HG03354 (cell line): ENCODE data around the gene TRIM67.

ENCODE experiments used
- ATAC-seq: cut with Tn5 transposase; IDR thresholded peaks from one replicate; pipeline ENCODE4 v1.9.1; 2021; ENCODE audit warnings: mild to moderate bottlenecking; ENCODE audit not compliant: unreplicated experiment, poor library complexity, severe bottlenecking

TRIM67 gene

DNA sequence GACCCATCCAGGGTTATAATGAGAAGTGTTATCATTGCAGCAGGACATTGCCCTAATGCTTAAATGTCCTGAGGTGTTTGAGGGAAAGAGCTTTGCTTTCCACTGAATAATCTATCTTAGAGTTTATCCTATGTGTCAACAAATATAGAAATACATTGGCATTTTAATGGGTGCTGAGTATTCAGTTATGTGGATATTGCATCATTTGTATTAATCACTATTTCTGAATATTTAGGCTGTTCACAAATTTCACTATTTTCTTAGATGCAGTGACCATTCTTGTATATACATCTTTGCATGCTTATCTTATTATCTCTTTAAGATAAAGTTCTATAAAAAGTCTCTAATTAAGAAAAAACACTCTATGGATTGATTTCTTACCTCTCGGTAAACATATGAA, 18.2 kb downstream of the TRIM67 start:
- ATAC-seq = no peak

DNA sequence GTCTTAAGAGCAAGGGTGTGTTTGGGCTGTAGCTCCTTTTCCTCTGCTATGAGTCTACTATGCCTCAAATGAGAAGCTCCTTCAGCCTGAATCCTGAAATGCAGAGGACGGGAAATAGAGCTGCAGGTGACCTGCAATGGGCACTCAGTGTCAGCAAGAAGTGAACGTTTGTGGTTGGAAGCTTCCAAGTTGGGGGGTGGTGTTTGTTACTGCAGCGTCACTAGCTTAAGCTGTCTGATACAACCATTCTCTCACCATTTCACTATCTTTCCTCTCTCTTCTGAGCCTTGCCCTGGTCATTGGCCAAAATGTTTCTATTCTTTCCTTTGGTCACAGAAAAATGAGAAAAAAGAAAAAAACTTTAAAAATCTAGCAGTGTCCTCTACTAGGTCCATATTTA, 19.4 kb downstream of the TRIM67 start:
- no peak for ATAC-seq

DNA sequence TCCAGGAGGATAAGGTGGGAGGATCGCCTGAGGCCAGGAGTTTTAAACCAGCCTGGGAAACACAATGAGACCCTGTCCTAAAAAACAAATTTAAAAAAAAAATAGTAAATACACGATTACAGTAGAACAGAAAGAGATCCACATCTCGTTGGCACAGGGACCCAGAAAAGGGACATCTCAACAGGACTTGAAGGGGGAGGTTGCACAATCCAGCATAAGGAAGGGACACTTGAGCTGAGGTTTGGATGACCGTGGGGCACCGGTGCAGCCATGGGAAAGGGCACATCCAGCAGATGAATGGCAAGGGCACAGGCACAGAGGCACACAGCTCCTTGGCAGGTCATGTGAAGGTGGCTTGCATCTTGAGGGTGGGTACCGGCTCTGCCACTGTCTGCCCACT, 20.5 kb downstream of the TRIM67 start:
- ATAC-seq = no peak

DNA sequence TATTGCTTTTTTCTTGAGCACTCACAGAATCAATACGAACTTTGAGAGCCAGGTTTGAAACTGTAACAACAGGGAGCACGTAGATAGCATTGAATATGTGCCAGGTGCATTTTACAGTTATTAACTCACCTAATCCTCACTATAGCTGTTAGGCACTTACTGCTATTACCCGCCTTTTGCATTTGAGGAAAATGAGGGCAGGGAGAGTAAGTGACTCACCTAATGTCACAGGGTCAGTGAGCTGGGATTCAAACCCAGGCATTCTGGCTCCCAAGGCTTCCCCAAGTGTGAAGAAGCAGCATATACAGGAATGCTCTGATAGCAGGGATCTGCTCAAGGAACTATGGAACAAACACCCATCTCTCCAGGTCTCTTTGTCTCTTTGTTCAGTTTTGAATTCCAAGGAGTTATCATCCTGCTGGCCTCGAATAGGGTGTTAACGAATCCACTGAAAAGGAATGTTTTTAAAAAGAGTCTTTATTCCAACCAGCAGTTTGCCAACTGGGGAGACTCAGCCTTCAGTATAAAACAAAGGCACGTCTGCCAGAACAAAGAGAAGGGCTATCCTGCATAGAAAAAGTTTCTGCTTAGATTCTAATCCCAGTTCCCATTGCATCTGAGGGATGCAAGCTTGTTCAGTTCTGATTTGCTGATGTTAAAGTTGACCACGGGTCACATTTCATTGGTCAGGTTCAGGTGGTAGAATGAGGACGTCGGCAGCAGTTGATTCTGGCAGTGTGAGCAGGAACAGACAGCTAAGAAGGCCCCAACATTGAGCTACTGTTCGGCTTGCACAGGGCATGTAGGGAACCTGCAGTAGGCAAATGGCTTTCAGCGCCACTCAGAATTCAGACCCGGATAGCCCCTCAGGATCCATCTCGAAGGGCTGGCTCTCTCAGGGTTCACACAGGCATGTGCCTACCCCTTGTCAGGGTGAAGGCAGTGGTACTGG, 22.1 kb downstream of the TRIM67 start:
- no peak for ATAC-seq

DNA sequence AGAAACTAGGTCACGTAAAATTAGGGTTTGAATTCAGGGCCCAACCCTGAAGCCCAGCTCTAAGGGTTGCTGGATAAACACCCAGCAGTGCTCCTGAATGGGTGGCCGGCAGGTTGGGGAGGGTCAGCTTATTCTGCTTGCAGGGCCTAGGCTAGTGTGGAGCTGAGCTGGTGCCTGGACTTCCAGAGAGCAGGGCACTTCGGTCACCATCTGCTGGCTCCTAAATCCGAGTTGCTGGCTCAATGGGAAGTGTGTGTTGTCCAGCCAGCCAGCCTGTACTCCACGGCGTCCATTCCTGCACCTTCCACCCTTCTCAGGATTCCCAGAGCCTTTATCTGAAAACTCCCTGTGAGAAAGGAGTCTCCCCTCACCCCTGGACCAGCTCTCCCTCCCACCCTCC, 23.0 kb downstream of the TRIM67 start:
- no peak for ATAC-seq

- no peak for ATAC-seq
Measured at GRCh38 chr1:231185391-231185790, 23.5 kb downstream of the TRIM67 start.

- no peak for ATAC-seq
Measured at GRCh38 chr1:231186356-231187115, 24.7 kb downstream of the TRIM67 start.

DNA sequence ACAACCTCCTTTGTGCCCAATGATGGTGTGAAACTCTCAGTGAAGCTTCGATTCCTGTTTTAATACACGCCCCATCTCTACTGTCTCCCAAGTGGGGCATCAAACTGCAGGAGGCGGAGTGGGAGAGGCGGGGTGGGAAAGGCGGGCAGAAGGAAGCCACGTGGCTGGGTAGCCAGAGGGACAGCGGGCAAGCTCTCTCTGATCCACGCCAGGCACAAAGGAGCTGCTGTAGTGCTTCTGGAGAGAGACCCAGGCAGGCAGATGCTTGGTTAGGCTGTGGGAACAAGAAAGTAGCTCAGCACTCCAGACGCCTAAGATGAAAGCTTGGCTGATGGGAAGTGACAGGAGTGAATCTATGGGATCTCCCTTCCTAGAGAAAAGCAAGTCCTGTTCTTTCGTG, 25.7 kb downstream of the TRIM67 start:
- ATAC-seq = no peak

- no peak for ATAC-seq
Measured at GRCh38 chr1:231188072-231188471, 26.2 kb downstream of the TRIM67 start.

DNA sequence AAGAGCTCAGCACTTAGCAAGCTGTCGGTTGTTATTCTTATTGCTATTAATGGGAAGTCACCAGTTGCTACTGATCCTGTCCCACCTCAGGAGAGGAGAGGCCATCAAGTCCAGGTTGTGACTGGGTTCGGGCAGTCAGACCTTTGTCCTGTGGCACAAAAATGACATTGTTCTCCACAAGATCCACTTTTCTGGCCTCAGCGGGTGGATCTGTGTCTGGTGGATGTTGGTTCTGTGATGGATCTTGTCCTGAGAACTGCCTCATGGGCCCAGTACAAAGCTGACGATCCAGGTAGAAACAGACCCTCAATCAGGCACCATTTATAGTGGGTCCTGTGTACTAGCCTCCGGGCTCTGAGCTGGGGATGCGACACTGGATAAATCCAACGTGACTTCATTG, 26.9 kb downstream of the TRIM67 start:
- no peak for ATAC-seq

DNA sequence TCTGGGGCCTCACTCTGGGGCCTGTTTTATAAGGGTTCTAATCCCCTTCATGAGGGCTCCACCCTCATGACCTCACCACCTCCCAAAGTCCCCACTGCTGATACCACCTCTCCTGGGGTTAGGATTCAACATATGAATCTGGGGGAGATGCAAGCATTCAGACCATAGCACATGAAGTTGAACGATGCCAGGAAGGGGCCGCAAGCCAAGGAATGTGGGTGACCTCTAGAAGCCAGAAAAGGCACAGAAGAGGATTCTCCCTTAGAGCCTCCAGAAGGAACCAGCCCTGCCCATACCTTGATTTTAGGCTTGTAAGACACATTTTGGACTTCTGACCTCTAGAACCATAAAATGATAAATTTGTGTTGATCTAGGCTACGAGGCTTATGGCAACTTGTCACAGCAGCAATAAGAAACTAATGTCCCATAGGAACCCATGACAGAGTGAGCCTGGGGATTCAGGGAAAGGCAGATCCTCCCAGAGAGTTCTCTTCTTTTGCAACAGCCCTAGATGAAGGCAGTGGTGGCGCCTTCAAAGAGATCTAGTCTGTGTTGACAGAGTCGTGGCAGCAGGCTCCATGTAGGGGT, 27.9 kb downstream of the TRIM67 start:
- ATAC-seq = no peak

DNA sequence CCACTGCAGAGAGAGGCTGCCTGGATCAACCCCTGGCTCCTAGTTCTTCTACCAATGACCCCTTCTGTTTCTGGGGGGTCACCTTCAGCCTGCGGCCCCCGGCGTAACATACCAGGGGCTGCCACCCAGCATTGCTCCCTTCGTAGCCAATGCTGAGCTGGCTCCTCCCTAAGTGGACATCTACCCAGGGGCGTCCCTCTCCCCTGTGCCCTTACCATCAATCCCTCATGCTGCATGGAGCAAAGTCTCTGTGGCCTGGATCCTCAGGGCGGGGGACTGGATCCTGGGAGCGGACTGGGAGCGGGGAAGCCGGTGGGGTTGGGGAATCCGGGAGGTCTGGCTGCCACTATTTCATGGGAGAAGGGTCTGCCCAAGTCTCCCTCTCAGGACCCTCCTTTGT, 28.6 kb downstream of the TRIM67 start:
- no peak for ATAC-seq

DNA sequence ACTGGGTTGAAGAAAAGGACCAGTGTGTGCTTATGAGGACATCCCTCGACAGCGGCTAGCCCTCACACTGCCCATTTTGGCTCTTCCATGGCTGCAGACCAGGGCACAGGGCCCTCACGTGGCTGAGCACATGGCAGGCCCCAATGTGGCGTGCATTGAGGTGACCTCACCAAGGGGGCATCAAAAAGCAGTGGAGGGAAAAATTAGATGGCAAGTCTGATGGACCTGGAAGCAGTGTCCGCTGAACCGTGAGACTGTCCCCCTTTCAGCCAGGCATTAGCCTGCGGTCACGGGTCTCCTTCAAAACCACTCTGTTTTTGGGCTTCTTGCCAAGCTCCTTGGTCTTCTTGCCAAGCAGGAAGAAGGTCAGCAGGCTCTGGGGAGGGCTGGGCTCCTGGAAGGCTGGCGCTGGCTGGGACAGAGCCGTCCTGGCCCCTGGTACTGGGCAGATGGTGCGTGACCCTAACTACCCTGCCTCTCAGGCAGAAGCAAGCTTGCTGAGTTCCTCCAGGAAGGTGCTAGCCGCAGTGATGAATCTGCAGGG, 30.8 kb downstream of the TRIM67 start:
- ATAC-seq = no peak

GRCh38 chr1:231193710-231194340, 32.0 kb downstream of the TRIM67 start:
- ATAC-seq = no peak

- no peak for ATAC-seq
Measured at GRCh38 chr1:231194476-231194842, 32.6 kb downstream of the TRIM67 start.

DNA sequence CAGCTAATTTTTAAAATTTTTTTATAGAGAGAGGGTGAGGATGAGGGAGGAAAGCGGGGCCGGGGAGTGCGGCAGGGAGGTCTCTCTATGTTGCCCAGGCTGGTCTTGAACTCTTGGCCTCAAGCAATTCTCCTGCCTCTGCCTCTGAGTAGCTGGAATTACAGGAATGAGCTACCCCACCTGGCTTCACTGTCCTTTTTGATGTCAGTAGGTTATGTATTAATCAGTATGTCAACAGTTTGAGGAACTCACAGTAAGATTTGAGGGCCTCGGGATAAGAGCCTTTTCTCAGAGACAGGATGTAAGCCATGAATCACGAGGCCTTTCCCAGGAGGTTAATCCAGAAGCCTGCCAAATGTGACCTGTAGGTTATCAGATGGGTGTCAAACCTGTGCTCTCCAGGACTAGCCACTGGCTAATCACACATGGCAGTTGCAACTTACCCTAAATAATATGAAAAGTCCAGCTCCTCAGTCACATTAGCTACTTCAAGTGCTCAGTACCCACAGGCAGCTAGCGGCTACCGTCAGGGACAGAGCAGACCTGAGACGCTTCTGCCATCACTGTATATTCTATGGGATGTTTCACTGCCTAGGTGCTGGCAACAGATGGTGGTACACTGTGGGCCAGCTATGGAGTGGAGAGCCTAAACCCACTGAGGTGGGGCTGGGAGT, 33.1 kb downstream of the TRIM67 start:
- ATAC-seq = no peak

DNA sequence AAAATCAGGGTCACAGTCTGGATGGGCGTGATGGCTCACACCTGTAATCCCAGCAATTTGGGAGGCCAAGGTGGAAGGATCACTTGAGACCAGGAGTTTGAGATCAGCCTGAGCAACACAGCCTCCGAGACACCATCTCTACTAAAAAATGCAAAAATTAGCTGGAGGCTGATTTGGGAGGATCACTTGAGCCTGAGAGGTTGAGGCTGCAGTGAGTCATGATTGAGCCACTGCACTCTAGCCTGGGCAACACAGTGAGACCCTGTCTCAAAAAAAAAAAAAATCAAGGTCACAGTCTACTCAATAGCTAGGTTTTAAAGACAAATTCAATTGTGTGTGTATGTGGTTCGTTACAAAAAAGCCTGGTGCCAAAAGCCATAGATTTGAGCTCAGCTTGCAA, 34.4 kb downstream of the TRIM67 start:
- no peak for ATAC-seq

DNA sequence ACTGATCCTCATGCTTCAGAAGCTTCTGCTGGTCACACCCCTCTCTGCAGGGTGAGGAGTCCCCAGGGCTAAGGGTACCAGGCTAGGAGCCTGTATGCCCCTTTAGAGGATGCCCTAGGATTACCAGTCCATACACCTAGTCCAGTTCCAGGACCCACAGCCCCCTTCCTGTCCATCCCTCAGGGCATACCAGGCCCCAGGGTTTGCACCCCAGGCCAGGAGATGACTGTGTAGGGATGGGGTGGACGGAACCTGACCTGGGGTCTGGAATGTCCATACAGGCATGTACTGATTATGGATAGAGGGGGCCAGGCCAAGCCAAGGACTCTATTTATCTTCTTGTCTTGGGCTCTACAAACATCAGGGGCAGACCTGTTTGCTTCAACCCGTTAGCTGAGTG, 34.9 kb downstream of the TRIM67 start:
- ATAC-seq = no peak

- no peak for ATAC-seq
Measured at GRCh38 chr1:231199868-231200267, 38.0 kb downstream of the TRIM67 start.
